Upper lobe of left lung (tissue), 4 donors: ENCODE results near the gene PKHD1.

Experiments used
- CTCF ChIP-seq, 6 experiments: fragments of 450-650 bp in 4 of 6; fragments of 200-600 bp in 2 of 6; sonication (generic) in 2 of 6; IDR thresholded peaks; one replicate each; pipeline ENCODE4 v1.5.1; 2016 to 2019; ENCODE audit warnings: antibody characterized with exemption in 6 of 6
- EP300 ChIP-seq, 4 donors: sonication (generic); formaldehyde crosslinking; IDR thresholded peaks; one replicate each; pipeline ENCODE4 v1.5.1; 2017; ENCODE audit warnings: antibody characterized with exemption in 4 of 4, control low read depth in 2 of 4
- POLR2A ChIP-seq, 4 donors: fragments of 450-650 bp; IDR thresholded peaks; one replicate each; pipeline ENCODE4 v1.5.1; 2016 to 2017; ENCODE audit warnings: antibody characterized with exemption in 4 of 4, mild to moderate bottlenecking in 2 of 4
- POLR2AphosphoS5 ChIP-seq, 2 donors: sonication (generic); formaldehyde crosslinking; IDR thresholded peaks; one replicate each; pipeline ENCODE4 v1.5.1; 2017; ENCODE audit warnings: antibody characterized with exemption in 2 of 2

GRCh38 chr6:52115145-52115741, 27.8 kb upstream of the PKHD1 start:
- TF ChIP-seq CTCF (IDR thresholded peaks at IDR 0.05) (no peak), POLR2A (IDR thresholded peaks at IDR 0.05) (no peak), EP300 (IDR thresholded peaks at IDR 0.05) (no peak), POLR2AphosphoS5 (IDR thresholded peaks at IDR 0.05) (no peak)
